GM23248 (cell line): ENCODE data around the gene CASZ1.

Source experiments
- EZH2 ChIP-seq: fragments of 200-600 bp; sonication (generic); IDR thresholded peaks from 2 replicates; pipeline ENCODE4 v1.6.1; 2018; ENCODE audit warnings: antibody characterized with exemption, mild to moderate bottlenecking; ENCODE audit not compliant: insufficient read depth, poor library complexity, severe bottlenecking
- EZH2phosphoT487 ChIP-seq: fragments of 200-600 bp; sonication (generic); IDR thresholded peaks from 2 replicates; pipeline ENCODE4 v1.6.1; 2018; ENCODE audit warnings: antibody characterized with exemption, moderate library complexity, mild to moderate bottlenecking, low read depth; ENCODE audit not compliant: insufficient read depth

GRCh38 chr1:10774615-10775310, 21.7 kb downstream of the CASZ1 start:
- TF ChIP-seq EZH2 (no peak), EZH2phosphoT487 (no peak)
